ENCODE results near the gene PDE11A. TPM values are rescaled to one million over a fixed set of nuclear protein-coding genes. Genes with fewer than 3 reads are reported as not detected.

PDE11A gene
- total and polyA plus RNA-seq, 4 donors = 0.11 to 1.3 (median 0.25) TPM; not detected in 1

DNA sequence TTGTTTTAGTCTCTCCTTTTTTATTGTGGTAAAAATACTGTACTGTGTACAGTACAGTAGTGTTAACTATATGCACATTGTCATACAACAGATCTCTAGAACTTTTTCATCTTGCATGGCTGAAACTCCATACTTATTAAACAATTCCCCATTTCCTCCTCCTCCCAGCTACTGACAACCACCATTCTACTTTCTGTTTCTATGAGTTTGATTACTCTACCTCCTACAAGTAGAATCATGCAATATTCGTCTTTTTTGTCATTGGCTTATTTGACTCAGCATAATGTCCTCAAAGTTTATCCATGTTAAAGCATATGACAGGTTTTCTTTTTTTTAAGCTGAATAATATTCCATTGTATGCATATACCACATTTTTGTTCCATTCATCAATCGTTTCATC lies 341.8 kb downstream of the PDE11A start:
- Histone ChIP-seq H3K27ac (ENCODE audit: low read depth in 1 of 2, low read length in 1 of 2) (no peak overlapping the region), H3K36me3 (ENCODE audit: control insufficient read depth in 4 of 4, insufficient read depth in 4 of 4, low read length in 4 of 4) (no peaks in the 10 kb centered on the region), H3K27me3 (ENCODE audit: control insufficient read depth in 3 of 3, insufficient read depth in 3 of 3, low read length in 2 of 3) (no peaks in the 10 kb centered on the region), H3K9ac (ENCODE audit: insufficient read depth in 1 of 2, low read length in 2 of 2) (no peak overlapping the region), H3K9me3 (ENCODE audit: control insufficient read depth in 4 of 4, insufficient read depth in 3 of 4, low read length in 3 of 4) (no peaks in the 10 kb centered on the region), H3K4me3 (no peak overlapping the region), H3K4me1 (ENCODE audit: control insufficient read depth in 5 of 5, insufficient read depth in 5 of 5, low read length in 5 of 5) (peaks cover 0 to 29% (median 0%) of the 10 kb centered on the region in 5 donors)
- ATAC-seq (ENCODE audit: insufficient read depth, low FRiP score) = no peak
- TF ChIP-seq CTCF (IDR thresholded peaks at IDR 0.05; ENCODE audit: control extremely low read depth, extremely low read depth) = no peak
- 77 to 81% methylated on average over 2 of the region's 2 CpGs for WGBS, 2 donors
- DNase-seq = no peak

- Histone ChIP-seq H3K9ac (ENCODE audit: insufficient read depth in 1 of 2, low read length in 2 of 2) (no peak overlapping the region), H3K9me3 (ENCODE audit: control insufficient read depth in 4 of 4, insufficient read depth in 3 of 4, low read length in 3 of 4) (no peaks in the 10 kb centered on the region), H3K27ac (ENCODE audit: low read depth in 1 of 2, low read length in 1 of 2) (no peak overlapping the region), H3K36me3 (ENCODE audit: control insufficient read depth in 4 of 4, insufficient read depth in 4 of 4, low read length in 4 of 4) (no peaks in the 10 kb centered on the region), H3K4me3 (no peak overlapping the region), H3K4me1 (ENCODE audit: control insufficient read depth in 5 of 5, insufficient read depth in 5 of 5, low read length in 5 of 5) (peaks cover 0 to 30% (median 0%) of the 10 kb centered on the region in 5 donors), H3K27me3 (ENCODE audit: control insufficient read depth in 3 of 3, insufficient read depth in 3 of 3, low read length in 2 of 3) (no peaks in the 10 kb centered on the region)
- no peak for DNase-seq
- TF ChIP-seq CTCF (IDR thresholded peaks at IDR 0.05; ENCODE audit: control extremely low read depth, extremely low read depth) = no peak
- WGBS, 2 donors = 88 to 95% methylated on average over 3 of the region's 3 CpGs
- no peak for ATAC-seq (ENCODE audit: insufficient read depth, low FRiP score)
Observed at GRCh38 chr2:177730363-177730762, 342.2 kb downstream of the PDE11A start.

DNA sequence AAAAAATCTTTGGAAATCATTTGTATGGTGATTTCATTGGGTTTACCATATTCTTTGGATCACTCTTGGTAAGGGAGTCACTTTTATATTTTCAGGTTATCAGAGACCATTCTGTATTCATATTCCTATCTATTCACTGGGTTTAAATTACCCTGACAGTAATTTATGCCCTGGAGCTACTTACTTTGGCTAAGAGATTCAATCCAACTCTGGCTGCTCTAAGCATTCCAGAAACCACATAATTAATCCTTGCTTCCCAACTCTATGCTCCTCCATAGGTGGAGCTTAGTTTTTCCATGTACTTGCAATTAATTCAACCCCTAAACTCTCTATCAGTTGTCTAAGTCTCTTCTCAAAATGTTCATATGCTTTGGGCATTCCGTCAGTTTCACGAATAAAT lies 343.7 kb downstream of the PDE11A start:
- peaks cover 0 to 34% (median 0%) of the 10 kb centered on the region in 5 donors for H3K4me1 ChIP-seq (ENCODE audit: control insufficient read depth in 5 of 5, insufficient read depth in 5 of 5, low read length in 5 of 5)
- ATAC-seq (ENCODE audit: insufficient read depth, low FRiP score) (no peak), DNase-seq (no peak)
- H3K4me3 ChIP-seq = no peak overlapping the region
- no peaks in the 10 kb centered on the region for H3K27me3 ChIP-seq (ENCODE audit: control insufficient read depth in 3 of 3, insufficient read depth in 3 of 3, low read length in 2 of 3)
- no peak overlapping the region for H3K27ac ChIP-seq (ENCODE audit: low read depth in 1 of 2, low read length in 1 of 2)
- no peak for TF ChIP-seq CTCF (IDR thresholded peaks at IDR 0.05; ENCODE audit: control extremely low read depth, extremely low read depth)
- no peak overlapping the region for H3K9ac ChIP-seq (ENCODE audit: insufficient read depth in 1 of 2, low read length in 2 of 2)
- H3K9me3 ChIP-seq (ENCODE audit: control insufficient read depth in 4 of 4, insufficient read depth in 3 of 4, low read length in 3 of 4) = no peaks in the 10 kb centered on the region
- no peaks in the 10 kb centered on the region for H3K36me3 ChIP-seq (ENCODE audit: control insufficient read depth in 4 of 4, insufficient read depth in 4 of 4, low read length in 4 of 4)
- 88 to 90% methylated on average over 2 of the region's 2 CpGs for WGBS, 2 donors

DNA sequence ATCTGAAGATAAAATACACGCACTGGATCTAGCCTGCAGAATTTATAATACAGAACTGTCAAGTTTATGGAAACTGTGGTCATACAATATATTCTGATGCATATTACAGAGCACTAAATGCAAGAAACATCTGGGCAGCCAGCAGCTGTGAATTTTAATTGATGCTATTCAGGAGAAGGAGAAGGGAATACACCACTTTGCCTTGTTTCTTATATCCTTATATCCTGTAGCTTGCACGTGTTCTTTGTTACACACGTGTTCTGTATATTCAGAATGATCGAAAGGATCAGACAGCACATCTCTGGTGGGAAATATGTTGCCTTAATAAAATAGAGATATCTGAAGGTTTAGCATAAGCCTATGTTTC lies 344.2 kb downstream of the PDE11A start:
- H3K9me3 ChIP-seq (ENCODE audit: control insufficient read depth in 4 of 4, insufficient read depth in 3 of 4, low read length in 3 of 4) = no peaks in the 10 kb centered on the region
- H3K27ac ChIP-seq (ENCODE audit: low read depth in 1 of 2, low read length in 1 of 2) = no peak overlapping the region
- DNase-seq (peak in 1 of 3 donors; percentile 47), ATAC-seq (ENCODE audit: insufficient read depth, low FRiP score) (no peak)
- TF ChIP-seq CTCF (IDR thresholded peaks at IDR 0.05; ENCODE audit: control extremely low read depth, extremely low read depth) = no peak
- WGBS, 2 donors = 73 to 84% methylated on average over 4 of the region's 4 CpGs
- no peak overlapping the region for H3K4me3 ChIP-seq
- H3K4me1 ChIP-seq (ENCODE audit: control insufficient read depth in 5 of 5, insufficient read depth in 5 of 5, low read length in 5 of 5) = peaks cover 0 to 34% (median 0%) of the 10 kb centered on the region in 5 donors
- H3K36me3 ChIP-seq (ENCODE audit: control insufficient read depth in 4 of 4, insufficient read depth in 4 of 4, low read length in 4 of 4) = no peaks in the 10 kb centered on the region
- no peak overlapping the region for H3K9ac ChIP-seq (ENCODE audit: insufficient read depth in 1 of 2, low read length in 2 of 2)
- H3K27me3 ChIP-seq (ENCODE audit: control insufficient read depth in 3 of 3, insufficient read depth in 3 of 3, low read length in 2 of 3) = no peaks in the 10 kb centered on the region

Data from lung (tissue), 12 donors.